Right forelimb (tissue), 1 donor: ENCODE results near the gene SF3B6.

ENCODE experiments used
- DNase-seq: peaks from one replicate; pipeline ENCODE4 v3.0.0-alpha.2; 2018

Gene SF3B6

GRCh38 chr2:24018241-24018640, 57.9 kb downstream of the SF3B6 start:
- no peak for DNase-seq

- DNase-seq: no peak
Measured at GRCh38 chr2:24017711-24018110, 58.4 kb downstream of the SF3B6 start.
